ENCODE measurements around the gene DIAPH3.

- TF ChIP-seq CTCF (IDR thresholded peaks at IDR 0.05 in 8 of 11, conservative IDR thresholded peaks at IDR 0.05 in 3 of 11) (no peak), POLR2A (IDR thresholded peaks at IDR 0.05) (no peak)
Observed at GRCh38 chr13:59754411-59754810, 409.3 kb downstream of the DIAPH3 start.

Data from spleen (tissue), 7 donors.